ENCODE measurements around the gene STXBP5. TPM values are rescaled to one million over a fixed set of nuclear protein-coding genes. Genes with fewer than 3 reads are reported as not detected.
A peak's percentile ranks its signal among the peaks of the same experiment; 100 is the strongest.

STXBP5 gene
- total RNA-seq, 1 donor: 144 TPM

- Histone ChIP-seq H3K27ac (ENCODE audit: low read depth, low read length) (no peak overlapping the region), H3K4me1 (ENCODE audit: insufficient read depth, low read length) (no peaks in the 10 kb centered on the region), H3K27me3 (ENCODE audit: insufficient read depth, low read length) (no peaks in the 10 kb centered on the region), H3K9me3 (ENCODE audit: low read depth, low read length) (no peaks in the 10 kb centered on the region), H3K4me3 (ENCODE audit: insufficient read depth, low read length) (no peak overlapping the region), H2AFZ (ENCODE audit: low read length) (no peak overlapping the region), H4K20me1 (ENCODE audit: insufficient read depth, low read length) (no peaks in the 10 kb centered on the region), H3K79me2 (ENCODE audit: insufficient read depth, low read length) (no peaks in the 10 kb centered on the region), H3K36me3 (ENCODE audit: insufficient read depth, low read length) (peaks cover 44% of the 10 kb centered on the region), H3K4me2 (ENCODE audit: insufficient read depth, low read length) (no peak overlapping the region)
- no peak for DNase-seq (ENCODE audit: insufficient read length, low spot score, missing footprints)
- TF ChIP-seq CTCF (IDR thresholded peaks at IDR 0.05; ENCODE audit: extremely low read depth, low read depth, low read length): peak; percentile 72
Measured at GRCh38 chr6:147382945-147383554, 178.8 kb downstream of the STXBP5 start.

- Histone ChIP-seq H3K79me2 (ENCODE audit: insufficient read depth, low read length) (no peaks in the 10 kb centered on the region), H3K4me1 (ENCODE audit: insufficient read depth, low read length) (no peaks in the 10 kb centered on the region), H3K27ac (ENCODE audit: low read depth, low read length) (no peak overlapping the region), H2AFZ (ENCODE audit: low read length) (no peak overlapping the region), H4K20me1 (ENCODE audit: insufficient read depth, low read length) (no peaks in the 10 kb centered on the region), H3K36me3 (ENCODE audit: insufficient read depth, low read length) (peaks cover 43% of the 10 kb centered on the region), H3K27me3 (ENCODE audit: insufficient read depth, low read length) (no peaks in the 10 kb centered on the region), H3K9me3 (ENCODE audit: low read depth, low read length) (no peaks in the 10 kb centered on the region), H3K4me3 (ENCODE audit: insufficient read depth, low read length) (no peak overlapping the region), H3K4me2 (ENCODE audit: insufficient read depth, low read length) (no peak overlapping the region)
- DNase-seq (ENCODE audit: insufficient read length, low spot score, missing footprints): no peak
- no peak for TF ChIP-seq CTCF (IDR thresholded peaks at IDR 0.05; ENCODE audit: extremely low read depth, low read depth, low read length)
Measured at GRCh38 chr6:147384029-147384428, 179.8 kb downstream of the STXBP5 start.

- no peaks in the 10 kb centered on the region for H3K9me3 ChIP-seq (ENCODE audit: low read depth, low read length)
- peaks cover 38% of the 10 kb centered on the region for H3K36me3 ChIP-seq (ENCODE audit: insufficient read depth, low read length)
- no peak for TF ChIP-seq CTCF (IDR thresholded peaks at IDR 0.05; ENCODE audit: extremely low read depth, low read depth, low read length)
- H2AFZ ChIP-seq (ENCODE audit: low read length): no peak overlapping the region
- no peak for DNase-seq (ENCODE audit: insufficient read length, low spot score, missing footprints)
- no peak overlapping the region for H3K4me2 ChIP-seq (ENCODE audit: insufficient read depth, low read length)
- no peak overlapping the region for H3K4me3 ChIP-seq (ENCODE audit: insufficient read depth, low read length)
- H3K4me1 ChIP-seq (ENCODE audit: insufficient read depth, low read length): no peaks in the 10 kb centered on the region
- no peaks in the 10 kb centered on the region for H4K20me1 ChIP-seq (ENCODE audit: insufficient read depth, low read length)
- H3K27ac ChIP-seq (ENCODE audit: low read depth, low read length): no peak overlapping the region
- no peaks in the 10 kb centered on the region for H3K79me2 ChIP-seq (ENCODE audit: insufficient read depth, low read length)
- no peaks in the 10 kb centered on the region for H3K27me3 ChIP-seq (ENCODE audit: insufficient read depth, low read length)
Measured at GRCh38 chr6:147384737-147385710, 180.8 kb downstream of the STXBP5 start.

- TF ChIP-seq CTCF (IDR thresholded peaks at IDR 0.05; ENCODE audit: extremely low read depth, low read depth, low read length): no peak
- Histone ChIP-seq H3K4me2 (ENCODE audit: insufficient read depth, low read length) (no peak overlapping the region), H2AFZ (ENCODE audit: low read length) (no peak overlapping the region), H3K9me3 (ENCODE audit: low read depth, low read length) (no peaks in the 10 kb centered on the region), H4K20me1 (ENCODE audit: insufficient read depth, low read length) (no peaks in the 10 kb centered on the region), H3K27me3 (ENCODE audit: insufficient read depth, low read length) (no peaks in the 10 kb centered on the region), H3K27ac (ENCODE audit: low read depth, low read length) (no peak overlapping the region), H3K79me2 (ENCODE audit: insufficient read depth, low read length) (no peaks in the 10 kb centered on the region), H3K4me3 (ENCODE audit: insufficient read depth, low read length) (no peak overlapping the region), H3K36me3 (ENCODE audit: insufficient read depth, low read length) (peaks cover 23% of the 10 kb centered on the region), H3K4me1 (ENCODE audit: insufficient read depth, low read length) (no peaks in the 10 kb centered on the region)
- no peak for DNase-seq (ENCODE audit: insufficient read length, low spot score, missing footprints)
Measured at GRCh38 chr6:147389463-147389862, 185.2 kb downstream of the STXBP5 start.

All from osteoblast (primary cell).